SK-N-SH treated with all-trans-retinoic acid at 6 μM for 48 hours (cell line): ENCODE measurements around the gene CWC27.

Experiments
- ATAC-seq: fragments of 200-7000 bp; cut with Tn5 transposase; 3 replicates; pipeline ENCODE4 v1.9.1; 2020; ENCODE audit warnings: mild to moderate bottlenecking, moderate library complexity
- BACH2 ChIP-seq: fragments of 250-450 bp; sonication (Bioruptor Pico); IDR thresholded peaks from 2 replicates; pipeline ENCODE4 v1.9.0; 2021; ENCODE audit warnings: mild to moderate bottlenecking, borderline replicate concordance
- CREB5 ChIP-seq: fragments of 250-450 bp; sonication (Bioruptor Pico); IDR thresholded peaks from 2 replicates; pipeline ENCODE4 v1.5.1; 2020; ENCODE audit warnings: low read depth, mild to moderate bottlenecking, moderate library complexity
- CSRNP3 ChIP-seq: fragments of 250-450 bp; sonication (Bioruptor Pico); IDR thresholded peaks from 2 replicates; pipeline ENCODE4 v1.5.1; 2021; ENCODE audit warnings: mild to moderate bottlenecking, moderate library complexity
- ESRRG ChIP-seq: fragments of 250-450 bp; sonication (Bioruptor Pico); IDR thresholded peaks from 2 replicates; pipeline ENCODE4 v1.6.1; 2021; ENCODE audit warnings: mild to moderate bottlenecking
- GLIS3 ChIP-seq: fragments of 250-450 bp; sonication (Bioruptor Pico); IDR thresholded peaks from 2 replicates; pipeline ENCODE4 v1.5.0; 2020; ENCODE audit warnings: mild to moderate bottlenecking, moderate library complexity
- ISL1 ChIP-seq: fragments of 250-450 bp; sonication (Bioruptor Pico); IDR thresholded peaks from 2 replicates; pipeline ENCODE4 v2.1.2; 2022; ENCODE audit warnings: mild to moderate bottlenecking, moderate library complexity
- OSR1 ChIP-seq: fragments of 250-450 bp; sonication (Bioruptor Pico); IDR thresholded peaks from 2 replicates; pipeline ENCODE4 v1.8.0; 2022; ENCODE audit warnings: moderate library complexity, mild to moderate bottlenecking, inconsistent platforms
- PATZ1 ChIP-seq: fragments of 250-450 bp; sonication (Bioruptor Pico); IDR thresholded peaks from 2 replicates; pipeline ENCODE4 v1.8.0; 2020; ENCODE audit warnings: mild to moderate bottlenecking, moderate library complexity, borderline replicate concordance
- POU6F1 ChIP-seq: fragments of 250-450 bp; sonication (Bioruptor Pico); IDR thresholded peaks from 2 replicates; pipeline ENCODE4 v1.8.0; 2021; ENCODE audit warnings: low read depth, mild to moderate bottlenecking, moderate library complexity, borderline replicate concordance
- PPARA ChIP-seq: fragments of 250-450 bp; sonication (Bioruptor Pico); IDR thresholded peaks from 2 replicates; pipeline ENCODE4 v1.5.0; 2020; ENCODE audit warnings: mild to moderate bottlenecking, borderline replicate concordance
- RARB ChIP-seq: fragments of 250-450 bp; sonication (Bioruptor Pico); IDR thresholded peaks from 2 replicates; pipeline ENCODE4 v1.8.0; 2021; ENCODE audit warnings: mild to moderate bottlenecking, moderate library complexity
- SNAI2 ChIP-seq: fragments of 250-450 bp; sonication (Bioruptor Pico); IDR thresholded peaks from 2 replicates; pipeline ENCODE4 v1.5.0; 2020; ENCODE audit warnings: mild to moderate bottlenecking, moderate library complexity
- TCF4 ChIP-seq: fragments of 250-450 bp; sonication (Bioruptor Pico); IDR thresholded peaks from 2 replicates; pipeline ENCODE4 v1.8.0; 2021; ENCODE audit warnings: mild to moderate bottlenecking, moderate library complexity, borderline replicate concordance
- TOX ChIP-seq: fragments of 250-450 bp; sonication (Bioruptor Pico); IDR thresholded peaks from 2 replicates; pipeline ENCODE4 v1.8.0; 2021; ENCODE audit warnings: mild to moderate bottlenecking, moderate library complexity, borderline replicate concordance
- TSHZ2 ChIP-seq: fragments of 250-450 bp; sonication (Bioruptor Pico); IDR thresholded peaks from 2 replicates; pipeline ENCODE4 v1.5.0; 2020; ENCODE audit warnings: mild to moderate bottlenecking, moderate library complexity
- ZFP3 ChIP-seq: fragments of 250-450 bp; sonication (Bioruptor Pico); IDR thresholded peaks from 2 replicates; pipeline ENCODE4 v1.5.0; 2020; ENCODE audit warnings: mild to moderate bottlenecking, moderate library complexity
- ZFP30 ChIP-seq: fragments of 450-650 bp; formaldehyde crosslinking; IDR thresholded peaks from 2 replicates; pipeline ENCODE4 v1.5.0; 2022; ENCODE audit warnings: mild to moderate bottlenecking, moderate library complexity
- ZNF70 ChIP-seq: fragments of 450-650 bp; formaldehyde crosslinking; IDR thresholded peaks from 2 replicates; pipeline ENCODE4 v1.5.0; 2020; ENCODE audit warnings: mild to moderate bottlenecking, moderate library complexity

CWC27 gene

GRCh38 chr5:65050826-65051498, 282.2 kb downstream of the CWC27 start:
- peak; percentile 76 for ATAC-seq
- TF ChIP-seq ESRRG (CRISPR knock-in tag) (no peak), TSHZ2 (no peak), RARB (CRISPR knock-in tag) (no peak), ZFP3 (no peak), ZNF70 (no peak), CREB5 (CRISPR knock-in tag) (no peak), CSRNP3 (CRISPR knock-in tag) (no peak), PPARA (CRISPR knock-in tag) (no peak), OSR1 (CRISPR knock-in tag) (no peak), ISL1 (CRISPR knock-in tag) (no peak), ZFP30 (CRISPR knock-in tag) (no peak), SNAI2 (CRISPR knock-in tag) (no peak), BACH2 (CRISPR knock-in tag) (no peak), POU6F1 (CRISPR knock-in tag) (no peak)

- ATAC-seq, result no peak
- TF ChIP-seq PPARA (CRISPR knock-in tag) (no peak), RARB (CRISPR knock-in tag) (no peak), TOX (CRISPR knock-in tag) (no peak), GLIS3 (no peak)
Measured at GRCh38 chr5:65055938-65056337, 287.2 kb downstream of the CWC27 start.

- ATAC-seq, result no peak
- TF ChIP-seq PATZ1 (no peak), ESRRG (CRISPR knock-in tag) (no peak), ZFP3 (no peak), ISL1 (CRISPR knock-in tag) (no peak), GLIS3 (no peak), BACH2 (CRISPR knock-in tag) (no peak), TCF4 (CRISPR knock-in tag) (no peak), POU6F1 (CRISPR knock-in tag) (no peak), RARB (CRISPR knock-in tag) (no peak)
Measured at GRCh38 chr5:65059681-65060598, 291.2 kb downstream of the CWC27 start.
